GM19395 (cell line): ENCODE measurements around the gene THTPA.

Experiments used
- ATAC-seq: cut with Tn5 transposase; IDR thresholded peaks from one replicate; pipeline ENCODE4 v1.9.1; 2021; ENCODE audit warnings: mild to moderate bottlenecking, moderate library complexity; ENCODE audit not compliant: unreplicated experiment

The THTPA gene

DNA sequence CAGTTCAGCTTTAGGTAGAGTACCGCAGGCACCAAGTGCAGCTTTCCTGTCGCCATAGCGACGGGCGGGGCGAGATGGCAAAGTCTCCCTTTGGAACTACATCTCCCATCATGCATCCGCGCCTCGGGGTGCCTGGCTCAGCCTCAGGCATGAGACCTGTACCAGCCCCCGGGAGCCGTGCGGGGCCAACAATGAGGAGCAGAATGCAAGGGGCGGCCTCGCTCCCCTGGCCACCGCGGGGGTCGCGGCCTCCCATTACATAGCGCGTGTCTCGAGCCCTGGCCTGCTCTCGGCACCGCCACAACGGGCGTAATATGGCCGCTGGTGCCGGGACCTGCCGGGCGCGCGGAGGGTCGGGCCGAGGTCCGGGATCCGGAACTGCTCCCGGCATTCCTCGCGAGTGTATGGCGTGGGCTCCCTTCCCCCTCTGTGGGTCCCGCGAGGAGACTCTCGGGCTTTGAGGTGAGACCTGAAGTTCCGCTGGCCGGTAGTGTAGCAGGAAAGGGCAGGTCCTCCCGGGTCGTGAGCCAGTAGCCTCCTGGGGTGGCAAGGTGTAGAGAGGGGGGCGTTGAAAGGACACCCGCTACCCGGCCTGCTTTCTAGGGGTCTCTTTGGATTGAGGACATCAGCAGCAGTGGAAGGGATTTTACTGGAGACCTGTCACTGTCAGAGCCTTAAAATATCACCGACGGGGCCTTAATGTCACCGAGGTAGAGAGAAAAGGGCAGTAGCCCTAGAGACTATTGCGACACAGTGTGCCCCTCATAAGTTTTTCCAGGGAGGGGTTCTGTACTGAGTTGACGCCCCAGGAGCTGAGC is at the start of gene THTPA:
THTPA (plus strand) TSS at position 390 of the 818 bp plus-strand sequence. CDS start 487 bp downstream, outside the sequence.
- peak; percentile 90 for ATAC-seq

DNA sequence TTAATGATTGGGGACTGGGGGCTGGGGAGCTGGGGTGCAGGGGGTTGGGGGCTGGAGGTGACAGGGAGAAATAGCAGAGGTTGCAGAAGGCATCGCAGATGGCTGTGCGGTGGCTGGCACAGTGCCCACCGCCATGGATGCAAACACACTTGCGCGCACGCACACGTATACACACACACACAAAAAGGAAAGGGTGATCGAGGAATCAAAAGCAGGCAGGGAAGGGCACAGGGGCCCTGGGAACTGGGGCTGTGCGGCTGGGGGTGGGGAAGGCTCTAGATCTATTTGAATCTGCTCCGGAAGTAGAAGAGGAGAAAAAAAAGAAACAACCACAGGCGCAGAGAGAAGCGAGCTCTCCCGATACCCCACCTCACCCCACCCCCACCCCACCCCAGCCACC is 43.9 kb upstream of the THTPA start:
- ATAC-seq: no peak

DNA sequence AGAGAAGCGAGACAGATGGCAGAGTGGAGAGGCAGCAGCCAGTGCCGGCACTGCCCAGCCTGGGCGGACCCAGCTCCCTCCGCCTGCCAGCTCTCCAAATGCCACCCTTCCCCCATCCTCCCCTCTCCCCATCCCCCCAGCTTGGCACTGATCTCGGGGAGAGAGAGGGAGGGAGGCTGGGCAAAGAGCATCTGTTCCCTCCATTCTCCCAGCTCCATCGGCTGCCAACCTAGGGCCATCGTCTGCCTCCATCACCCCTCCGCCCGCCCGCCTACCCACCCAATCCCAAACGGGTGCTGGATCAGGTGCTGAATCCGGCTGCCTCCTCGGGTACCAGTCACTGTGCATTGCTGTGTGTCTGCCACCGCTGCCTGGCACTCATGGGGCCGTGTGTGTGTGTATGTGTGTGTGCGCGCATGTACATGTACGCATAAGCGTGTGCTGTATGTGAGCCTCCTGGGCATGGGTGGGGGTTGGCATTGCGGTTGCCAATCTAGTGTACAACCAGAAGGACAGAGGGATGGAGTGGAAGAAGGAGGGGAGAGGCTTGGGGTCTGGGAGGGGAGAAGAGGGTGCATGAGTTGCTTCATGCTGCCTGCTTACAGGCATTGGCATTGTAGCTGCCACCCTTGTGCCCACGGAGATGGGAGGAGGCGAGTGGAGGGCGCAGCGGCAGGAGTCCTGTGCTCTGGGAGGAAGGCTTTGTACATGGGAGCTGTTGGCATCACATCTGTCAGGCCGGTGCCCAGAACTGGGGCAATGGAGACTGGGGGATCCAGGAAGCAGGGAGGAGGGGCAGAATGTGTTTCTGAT is 42.9 kb upstream of the THTPA start:
- ATAC-seq: no peak

- ATAC-seq: no peak
Observed at GRCh38 chr14:23513818-23514643, 42.0 kb upstream of the THTPA start.

- no peak for ATAC-seq
Observed at GRCh38 chr14:23514644-23514957, 41.5 kb upstream of the THTPA start.

DNA sequence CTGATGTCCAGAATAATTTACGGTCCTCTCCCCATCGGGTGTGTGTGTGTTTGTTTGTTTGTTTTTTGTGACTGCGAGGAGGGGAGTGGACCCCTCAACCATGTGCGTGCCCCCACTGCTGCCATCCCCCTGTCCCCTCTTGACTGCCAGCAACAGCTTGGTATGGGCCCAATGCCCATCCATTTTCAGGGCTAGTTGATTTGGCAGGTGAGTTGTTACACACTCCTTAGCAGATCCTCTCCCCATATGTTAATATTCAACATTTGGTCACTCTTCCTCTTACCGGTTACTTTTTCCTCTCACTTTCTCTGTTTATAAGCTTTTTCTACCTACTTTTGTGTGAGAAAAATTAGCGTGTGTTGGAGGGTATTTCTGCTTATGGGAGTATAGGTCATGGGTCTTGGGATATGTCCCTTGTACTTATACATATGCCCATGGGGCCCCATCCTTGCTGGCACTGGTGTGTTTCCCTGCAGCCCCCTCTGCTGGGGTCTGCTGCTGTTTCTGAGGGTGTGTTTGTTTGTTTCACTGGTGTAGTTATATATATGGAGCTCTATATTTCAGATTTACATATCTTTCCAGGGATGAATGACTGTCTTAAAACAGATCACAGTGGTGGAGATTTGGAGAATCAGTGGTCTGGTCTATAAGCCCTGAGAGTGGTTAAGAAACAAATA is 38.3 kb upstream of the THTPA start:
- no peak for ATAC-seq

DNA sequence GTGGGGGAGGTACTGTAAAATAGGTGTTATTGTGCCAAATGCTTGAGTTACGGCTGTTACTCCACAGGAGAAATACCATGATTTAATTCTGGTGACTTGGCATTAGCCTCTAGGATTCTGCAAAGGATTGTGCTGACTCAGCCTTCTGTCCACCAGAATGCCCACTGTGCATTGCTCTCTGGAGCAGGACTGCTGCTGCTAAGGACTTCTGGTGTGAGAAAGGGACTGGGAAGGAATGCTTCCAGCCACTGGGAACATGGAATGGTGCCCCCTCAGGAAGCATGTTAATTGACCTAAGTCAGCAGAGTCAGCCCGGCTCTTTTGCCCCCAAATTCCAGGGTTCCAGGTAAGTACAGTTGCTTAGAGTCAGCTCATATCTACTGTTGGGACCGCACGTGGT is 37.4 kb upstream of the THTPA start:
- no peak for ATAC-seq

GRCh38 chr14:23520899-23521533 is 35.1 kb upstream of the THTPA start:
- no peak for ATAC-seq

DNA sequence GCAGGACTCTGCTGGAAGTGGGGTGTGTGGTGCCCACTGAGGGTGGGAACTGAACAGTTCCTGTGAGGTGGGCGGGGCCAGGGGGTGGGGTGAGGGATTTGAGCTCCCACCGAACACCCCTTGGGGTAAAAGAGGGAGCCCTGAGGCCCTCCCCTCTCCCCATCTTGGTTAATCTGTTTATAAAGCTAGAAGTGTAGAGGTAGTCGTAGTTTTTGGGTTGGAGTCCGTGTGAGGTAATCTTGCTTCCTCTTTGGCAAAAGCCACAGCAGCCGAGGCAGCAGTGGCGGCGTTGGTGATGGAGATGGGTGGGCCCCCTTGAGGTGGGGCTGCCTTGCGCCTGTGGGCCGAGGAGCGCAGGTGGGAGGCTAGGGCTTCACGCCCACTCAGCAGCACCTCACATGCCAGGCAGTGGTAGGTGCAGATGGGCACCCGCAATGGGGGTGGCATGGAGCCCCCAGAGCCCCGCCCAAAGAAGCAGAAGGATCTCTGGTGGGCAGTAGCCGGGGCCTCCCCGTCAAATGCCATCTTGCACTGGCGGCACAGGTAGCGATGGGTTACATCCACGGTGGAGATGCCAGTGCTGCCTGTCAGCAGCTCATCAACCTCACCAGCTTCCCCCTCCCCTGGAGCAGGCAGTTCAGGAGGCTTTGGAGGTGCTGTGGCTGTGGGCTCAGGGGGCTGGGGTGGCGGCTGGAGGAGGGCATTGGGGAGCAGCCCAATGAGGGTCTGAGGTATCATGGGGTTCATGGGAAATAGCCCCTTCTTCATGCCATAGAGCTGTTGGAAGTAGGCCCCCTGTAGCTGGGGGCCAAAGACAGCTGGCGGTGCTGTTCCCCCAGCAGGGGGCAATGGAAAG is 34.1 kb upstream of the THTPA start:
- no peak for ATAC-seq

DNA sequence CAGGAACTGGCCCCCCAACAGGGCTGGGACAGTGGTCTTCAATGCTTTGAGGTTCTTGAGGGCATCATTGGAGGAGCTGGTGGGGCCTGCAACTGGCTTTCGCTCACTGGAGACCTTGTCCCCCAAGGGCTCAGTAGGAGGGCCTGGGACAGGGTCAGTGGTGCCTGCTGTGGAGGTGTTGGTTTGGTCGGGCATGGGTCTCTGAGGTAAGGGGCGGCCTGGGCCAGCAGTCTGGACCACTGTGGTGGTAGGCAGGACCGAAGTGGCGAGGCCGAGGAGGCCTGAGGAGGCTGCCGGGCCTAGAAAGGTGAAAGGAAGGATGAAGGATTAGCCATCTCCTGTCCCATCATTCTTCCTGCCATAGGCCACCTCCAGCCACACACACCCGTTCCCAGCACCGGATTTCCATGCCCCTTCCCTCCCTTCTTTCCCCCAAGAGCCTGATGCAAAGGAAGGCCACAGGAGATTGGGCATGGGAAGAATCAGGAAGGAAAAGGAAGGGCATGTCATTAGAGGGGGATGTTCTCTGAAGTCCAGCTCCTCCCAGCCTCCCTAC is 33.4 kb upstream of the THTPA start:
- ATAC-seq: no peak

GRCh38 chr14:23523229-23524016 is 32.6 kb upstream of the THTPA start:
- no peak for ATAC-seq

- no peak for ATAC-seq
Observed at GRCh38 chr14:23524954-23525353, 31.1 kb upstream of the THTPA start.

DNA sequence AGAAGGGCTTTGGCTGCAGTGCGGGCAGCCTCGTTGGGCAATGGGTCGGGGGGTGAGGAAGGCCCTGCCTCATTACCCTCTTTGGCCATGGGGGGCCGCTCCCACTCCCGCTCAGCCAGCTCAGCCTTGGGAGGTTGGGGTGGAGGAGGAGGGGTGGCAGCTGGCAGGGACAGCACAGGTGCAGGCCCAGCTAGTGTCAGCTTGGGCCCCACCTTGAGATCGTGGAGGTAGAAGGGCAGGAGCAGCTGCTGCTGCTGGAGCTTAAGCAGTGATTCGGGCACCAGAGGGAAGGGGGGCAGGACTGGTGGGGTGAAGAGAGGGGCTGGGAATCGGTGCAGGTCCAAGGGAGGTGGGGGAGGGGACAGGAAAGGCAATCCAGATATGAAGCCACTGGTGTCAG is 30.5 kb upstream of the THTPA start:
- ATAC-seq: no peak

DNA sequence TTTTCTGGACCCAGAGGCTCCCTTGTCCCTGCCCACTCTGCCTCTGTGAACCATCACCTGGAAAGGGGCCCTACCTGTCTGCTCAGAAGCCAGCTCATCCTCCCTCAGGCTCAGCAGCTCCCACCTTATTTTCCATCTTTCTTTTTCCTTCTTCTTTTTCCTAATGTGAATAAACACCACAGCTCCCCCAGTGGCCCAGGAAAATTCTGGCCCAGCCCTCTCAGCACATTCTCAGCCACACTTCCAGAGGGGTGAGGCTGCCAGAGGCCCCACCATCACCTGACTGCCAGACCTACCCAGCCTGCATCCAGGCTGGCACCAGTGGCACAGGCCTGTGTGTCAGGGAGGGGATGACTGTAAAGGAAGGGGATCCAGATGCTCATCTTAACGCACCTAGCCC is 27.5 kb upstream of the THTPA start:
- ATAC-seq: no peak

DNA sequence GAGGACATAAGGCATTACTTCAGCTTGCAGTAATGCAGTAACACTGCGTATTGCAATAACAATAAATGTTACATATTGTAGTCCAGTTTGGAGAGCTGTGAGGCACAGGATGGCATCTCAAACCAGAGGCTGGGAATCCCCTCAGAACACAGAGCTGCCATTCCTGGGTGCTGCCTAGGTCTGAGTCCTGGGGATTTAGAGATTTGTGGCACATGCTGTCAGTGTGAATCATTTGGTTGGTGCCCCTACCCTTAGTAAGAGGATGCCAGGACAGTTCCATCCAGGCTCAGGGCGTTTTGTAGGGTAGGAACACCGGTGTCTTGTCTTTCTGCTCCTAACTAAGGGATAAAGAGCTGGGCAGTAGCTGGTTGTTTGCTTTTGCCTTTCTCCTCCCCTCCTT is 27.1 kb upstream of the THTPA start:
- no peak for ATAC-seq

- no peak for ATAC-seq
Observed at GRCh38 chr14:23530375-23531055, 25.6 kb upstream of the THTPA start.

GRCh38 chr14:23531391-23531790 is 24.7 kb upstream of the THTPA start:
- no peak for ATAC-seq

DNA sequence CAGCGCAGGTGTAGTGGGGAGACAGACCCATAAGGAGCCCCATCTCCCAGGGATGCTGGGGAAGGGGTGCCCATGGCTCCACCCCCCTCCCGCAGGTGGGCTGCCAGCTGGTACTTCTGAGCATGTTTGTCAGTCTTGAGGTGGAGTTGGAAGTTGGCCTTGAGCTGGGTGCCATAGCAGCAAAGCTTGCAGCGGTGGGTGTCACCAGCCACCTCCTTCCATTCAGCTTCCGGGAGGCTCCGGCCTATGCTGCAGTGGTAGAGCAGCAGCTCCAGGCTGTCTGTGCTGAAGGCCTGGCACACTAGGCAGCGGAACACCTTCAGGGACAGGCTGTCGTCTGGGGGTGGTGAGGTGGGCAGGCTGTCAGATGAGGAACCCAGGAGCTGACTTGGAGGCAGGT is 23.4 kb upstream of the THTPA start:
- no peak for ATAC-seq
